DOHH2 (cell line): Measurements from ENCODE around the gene CDC42EP3.

ENCODE experiments used
- H3F3A ChIP-seq: fragments of 200-600 bp; sonication (generic), shearing (Covaris generic); 2 replicates; pipeline ENCODE4 v1.6.0; 2016; ENCODE audit warnings: antibody characterized with exemption, mild to moderate bottlenecking; ENCODE audit not compliant: control insufficient read depth, insufficient read depth
- H3K27ac ChIP-seq: fragments of 200-600 bp; sonication (generic); 2 replicates; pipeline ENCODE4 v1.5.1; 2014; ENCODE audit warnings: low read depth, mild to moderate bottlenecking, low read length, moderate library complexity
- H3K27me3 ChIP-seq: fragments of 200-600 bp; sonication (generic); 2 replicates; pipeline ENCODE4 v1.6.1; 2014; ENCODE audit warnings: mild to moderate bottlenecking, low read length, mixed read lengths; ENCODE audit not compliant: control insufficient read depth
- H3K36me3 ChIP-seq: fragments of 200-600 bp; sonication (generic); 2 replicates; pipeline ENCODE4 v1.6.1; 2014; ENCODE audit warnings: mild to moderate bottlenecking, low read length, moderate library complexity, mixed read lengths; ENCODE audit not compliant: control insufficient read depth
- H3K4me1 ChIP-seq: fragments of 200-600 bp; sonication (generic); 2 replicates; pipeline ENCODE4 v1.6.1; 2014; ENCODE audit warnings: mild to moderate bottlenecking, low read length, mixed read lengths; ENCODE audit not compliant: control insufficient read depth
- H3K4me2 ChIP-seq: fragments of 200-600 bp; sonication (generic); 2 replicates; pipeline ENCODE4 v1.6.0; 2014; ENCODE audit warnings: mild to moderate bottlenecking, low read length, moderate library complexity
- H3K4me3 ChIP-seq: fragments of 200-600 bp; sonication (generic); 2 replicates; pipeline ENCODE4 v1.5.1; 2014; ENCODE audit warnings: mild to moderate bottlenecking, low read length, mixed read lengths
- H3K79me2 ChIP-seq: fragments of 200-600 bp; sonication (generic); 2 replicates; pipeline ENCODE4 v1.6.1; 2014; ENCODE audit warnings: mild to moderate bottlenecking, low read length, mixed read lengths; ENCODE audit not compliant: control insufficient read depth
- H3K9me2 ChIP-seq: fragments of 200-600 bp; sonication (generic); replicated peaks from 2 replicates; pipeline ENCODE4 v1.6.1; 2014; ENCODE audit warnings: mild to moderate bottlenecking, low read length, mixed read lengths; ENCODE audit not compliant: control insufficient read depth
- H3K9me3 ChIP-seq: fragments of 200-600 bp; sonication (generic); 2 replicates; pipeline ENCODE4 v1.6.1; 2014; ENCODE audit warnings: antibody characterized with exemption, low read length, mixed read lengths; ENCODE audit not compliant: control insufficient read depth, insufficient read depth
- H4K20me1 ChIP-seq: fragments of 200-600 bp; sonication (generic); 2 replicates; pipeline ENCODE4 v1.6.0; 2014; ENCODE audit warnings: low read depth, mild to moderate bottlenecking, antibody characterized with exemption, low read length, moderate library complexity; ENCODE audit not compliant: control insufficient read depth, insufficient read depth
- EZH2phosphoT487 ChIP-seq: fragments of 200-600 bp; sonication (generic); IDR thresholded peaks from 2 replicates; pipeline ENCODE4 v1.6.1; 2017; ENCODE audit warnings: borderline replicate concordance, mild to moderate bottlenecking, antibody characterized with exemption, low read length, moderate library complexity, mixed read lengths
- TF ChIP-seq, protein P1 (sequence below): fragments of 200-600 bp; sonication (generic); IDR thresholded peaks from one replicate; pipeline ENCODE4 v1.5.1; 2014; ENCODE audit warnings: antibody characterized with exemption, mild to moderate bottlenecking, low read depth, low read length; ENCODE audit not compliant: poor library complexity, severe bottlenecking

CDC42EP3 gene

DNA sequence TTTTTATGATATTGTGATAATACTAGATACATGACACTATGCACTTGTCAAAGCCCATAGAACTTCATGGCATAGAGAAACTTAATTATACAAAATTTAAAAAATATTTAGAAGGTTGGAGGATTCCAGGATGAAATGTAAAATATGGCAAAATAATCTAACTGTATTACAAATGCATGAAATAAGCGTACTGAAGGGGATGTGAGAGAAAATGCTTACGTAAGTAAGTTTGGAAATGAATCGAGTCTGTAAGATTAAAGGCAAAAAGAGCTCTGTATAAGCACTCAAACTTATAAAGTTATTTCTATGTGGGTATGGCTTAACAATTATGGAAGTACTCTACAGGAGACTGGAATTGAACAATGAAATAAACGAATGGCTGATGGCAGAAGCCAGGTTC, 13.4 kb upstream of the CDC42EP3 start:
- Histone ChIP-seq H3K4me2 (no peak overlapping the region), H3K27me3 (peaks cover 7% of the 10 kb centered on the region; the same call in 1 of the 2 replicates), H3K79me2 (no peaks in the 10 kb centered on the region), H3K4me1 (0 out of 2 replicates have a peak, but pooled peaks cover 4% of the 10 kb centered on the region), H4K20me1 (no peaks in the 10 kb centered on the region), H3F3A (no peaks in the 10 kb centered on the region), H3K9me3 (no peaks in the 10 kb centered on the region), H3K27ac (no peak overlapping the region), H3K4me3 (no peak overlapping the region), H3K36me3 (no peaks in the 10 kb centered on the region), H3K9me2 (no peaks in the 10 kb centered on the region)
- TF ChIP-seq, protein P1, sequence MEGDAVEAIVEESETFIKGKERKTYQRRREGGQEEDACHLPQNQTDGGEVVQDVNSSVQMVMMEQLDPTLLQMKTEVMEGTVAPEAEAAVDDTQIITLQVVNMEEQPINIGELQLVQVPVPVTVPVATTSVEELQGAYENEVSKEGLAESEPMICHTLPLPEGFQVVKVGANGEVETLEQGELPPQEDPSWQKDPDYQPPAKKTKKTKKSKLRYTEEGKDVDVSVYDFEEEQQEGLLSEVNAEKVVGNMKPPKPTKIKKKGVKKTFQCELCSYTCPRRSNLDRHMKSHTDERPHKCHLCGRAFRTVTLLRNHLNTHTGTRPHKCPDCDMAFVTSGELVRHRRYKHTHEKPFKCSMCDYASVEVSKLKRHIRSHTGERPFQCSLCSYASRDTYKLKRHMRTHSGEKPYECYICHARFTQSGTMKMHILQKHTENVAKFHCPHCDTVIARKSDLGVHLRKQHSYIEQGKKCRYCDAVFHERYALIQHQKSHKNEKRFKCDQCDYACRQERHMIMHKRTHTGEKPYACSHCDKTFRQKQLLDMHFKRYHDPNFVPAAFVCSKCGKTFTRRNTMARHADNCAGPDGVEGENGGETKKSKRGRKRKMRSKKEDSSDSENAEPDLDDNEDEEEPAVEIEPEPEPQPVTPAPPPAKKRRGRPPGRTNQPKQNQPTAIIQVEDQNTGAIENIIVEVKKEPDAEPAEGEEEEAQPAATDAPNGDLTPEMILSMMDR: no peak
- no peak for TF ChIP-seq EZH2phosphoT487

DNA sequence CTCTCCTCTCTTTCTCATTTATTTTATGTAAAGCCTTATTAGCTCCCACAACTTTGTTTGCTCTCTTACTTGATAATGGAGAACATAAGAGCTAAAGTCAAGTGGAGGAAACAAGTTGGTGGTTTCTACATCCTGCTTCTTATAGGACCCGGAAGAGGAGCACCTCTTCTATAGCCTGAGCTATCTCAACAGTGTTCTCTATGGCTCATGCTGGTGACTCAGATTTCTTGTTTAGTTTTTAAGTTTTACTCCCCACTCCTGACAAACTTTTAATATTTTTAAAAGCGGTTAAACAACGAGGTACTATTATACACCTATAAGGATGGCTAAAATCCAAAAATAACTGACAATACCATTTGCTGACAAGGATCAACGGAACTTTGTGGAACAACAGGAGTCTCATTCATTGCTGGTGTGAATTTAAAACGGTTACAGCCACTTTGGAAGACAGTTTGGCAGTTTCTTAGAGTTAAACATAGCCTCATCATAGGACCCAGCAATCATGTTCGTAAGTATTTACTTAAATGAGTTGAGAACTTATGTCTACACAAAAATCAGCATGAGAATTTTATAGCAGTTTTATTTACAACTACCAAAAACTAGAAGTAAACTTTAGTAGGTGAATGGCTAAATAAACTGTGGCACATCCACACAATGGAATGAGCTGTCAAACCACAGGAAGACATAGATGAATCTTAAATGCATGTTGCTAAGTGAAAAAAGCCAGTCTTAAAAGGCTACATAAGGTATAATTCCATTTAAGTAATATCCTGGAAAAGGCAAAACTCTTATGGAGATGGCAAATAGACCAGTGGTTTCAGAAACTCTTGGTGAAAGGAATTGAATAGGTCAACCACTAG, 12.7 kb upstream of the CDC42EP3 start:
- Histone ChIP-seq H3K27me3 (peaks cover 6% of the 10 kb centered on the region; the same call in 1 of the 2 replicates), H3K9me3 (no peaks in the 10 kb centered on the region), H4K20me1 (no peaks in the 10 kb centered on the region), H3K4me1 (0 out of 2 replicates have a peak, but pooled peaks cover 4% of the 10 kb centered on the region), H3K9me2 (no peaks in the 10 kb centered on the region), H3K79me2 (no peaks in the 10 kb centered on the region), H3K27ac (no peak overlapping the region), H3K36me3 (no peaks in the 10 kb centered on the region), H3K4me2 (no peak overlapping the region), H3F3A (no peaks in the 10 kb centered on the region), H3K4me3 (no peak overlapping the region)
- TF ChIP-seq, protein P1: no peak
- TF ChIP-seq EZH2phosphoT487: no peak

DNA sequence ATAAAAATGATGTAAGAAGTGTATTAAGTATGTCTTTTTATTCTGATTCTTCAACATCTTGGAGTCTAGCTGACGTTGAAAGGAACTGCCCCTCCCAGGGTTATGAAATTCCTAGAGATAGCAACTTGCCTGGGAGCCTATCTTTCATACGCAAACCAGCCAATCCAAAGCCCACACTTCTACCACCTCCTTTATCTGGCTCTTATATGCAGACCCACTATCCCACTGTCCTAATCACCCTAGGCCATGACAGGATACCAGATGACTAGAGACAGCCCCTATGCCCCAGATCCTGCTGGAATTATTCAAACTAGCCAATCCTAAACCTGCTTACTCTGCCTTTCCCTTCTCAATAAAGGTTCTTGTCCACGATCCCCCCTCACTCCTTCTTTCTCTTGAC, 11.8 kb upstream of the CDC42EP3 start:
- H3K4me3 ChIP-seq: no peak overlapping the region
- H3K9me2 ChIP-seq: no peaks in the 10 kb centered on the region
- H3K4me1 ChIP-seq: 0 out of 2 replicates have a peak, but pooled peaks cover 4% of the 10 kb centered on the region
- H3K79me2 ChIP-seq: no peaks in the 10 kb centered on the region
- no peaks in the 10 kb centered on the region for H3K9me3 ChIP-seq
- H3K27ac ChIP-seq: no peak overlapping the region
- no peak overlapping the region for H3K4me2 ChIP-seq
- H3K36me3 ChIP-seq: no peaks in the 10 kb centered on the region
- H3K27me3 ChIP-seq: peaks cover 2% of the 10 kb centered on the region; the same call in 1 of the 2 replicates
- no peaks in the 10 kb centered on the region for H4K20me1 ChIP-seq
- H3F3A ChIP-seq: no peaks in the 10 kb centered on the region
- TF ChIP-seq, protein P1: no peak
- no peak for TF ChIP-seq EZH2phosphoT487
